HEK293T (cell line): ENCODE results near the gene SLC10A7.

Experiments used
- HDGF ChIP-seq: fragments of 450-650 bp; IDR thresholded peaks from 2 replicates; pipeline ENCODE4 v1.6.1; 2017; ENCODE audit warnings: antibody characterized with exemption, borderline replicate concordance
- L3MBTL2 ChIP-seq: fragments of 450-650 bp; conservative IDR thresholded peaks from 2 replicates; pipeline ENCODE4 v1.6.1; 2016; ENCODE audit warnings: mild to moderate bottlenecking
- NFRKB ChIP-seq: fragments of 450-650 bp; IDR thresholded peaks from 2 replicates; pipeline ENCODE4 v1.6.1; 2016; ENCODE audit warnings: mild to moderate bottlenecking, moderate library complexity

GRCh38 chr4:146245850-146246249 is 275.9 kb downstream of the SLC10A7 start:
- no peak for TF ChIP-seq L3MBTL2
- TF ChIP-seq NFRKB = no peak
- TF ChIP-seq HDGF = no peak
